Skeletal muscle satellite cell (primary cell): ENCODE data around the gene PCNX4.

Source experiments
- H3K27me3 ChIP-seq: 2 replicates; pipeline ENCODE4 v1.7.0; 2013; ENCODE audit warnings: low read length; ENCODE audit not compliant: control insufficient read depth, insufficient read depth
- H3K36me3 ChIP-seq: 2 replicates; pipeline ENCODE4 v1.7.0; 2013; ENCODE audit warnings: mild to moderate bottlenecking, control low read depth, low read length; ENCODE audit not compliant: insufficient read depth
- H3K4me1 ChIP-seq: 2 replicates; pipeline ENCODE4 v1.7.0; 2013; ENCODE audit warnings: low read length; ENCODE audit not compliant: control insufficient read depth, insufficient read depth
- H3K4me2 ChIP-seq: 2 replicates; pipeline ENCODE4 v1.7.0; 2013; ENCODE audit warnings: mild to moderate bottlenecking, low read length
- H3K4me3 ChIP-seq: 2 replicates; pipeline ENCODE4 v1.7.0; 2013; ENCODE audit warnings: low read length
- H3K9ac ChIP-seq: 2 replicates; pipeline ENCODE4 v1.7.0; 2013; ENCODE audit warnings: mild to moderate bottlenecking, low read depth, low read length, moderate library complexity
- H3K9me3 ChIP-seq: replicated peaks from 2 replicates; pipeline ENCODE4 v1.7.0; 2013; ENCODE audit warnings: mild to moderate bottlenecking, control low read depth, low read length

PCNX4 gene

GRCh38 chr14:60212503-60213371, 121.0 kb downstream of the PCNX4 start:
- Histone ChIP-seq H3K9me3 (no peaks in the 10 kb centered on the region), H3K36me3 (no peaks in the 10 kb centered on the region), H3K9ac (no peak overlapping the region), H3K4me2 (no peak overlapping the region), H3K27me3 (peaks cover 8% of the 10 kb centered on the region), H3K4me3 (no peak overlapping the region), H3K4me1 (no peaks in the 10 kb centered on the region)

GRCh38 chr14:60214003-60214402, 122.3 kb downstream of the PCNX4 start:
- Histone ChIP-seq H3K4me3 (no peak overlapping the region), H3K4me2 (no peak overlapping the region), H3K4me1 (no peaks in the 10 kb centered on the region), H3K36me3 (no peaks in the 10 kb centered on the region), H3K27me3 (peaks cover 8% of the 10 kb centered on the region), H3K9me3 (no peaks in the 10 kb centered on the region), H3K9ac (no peak overlapping the region)

- Histone ChIP-seq H3K9ac (no peak overlapping the region), H3K9me3 (no peaks in the 10 kb centered on the region), H3K4me3 (no peak overlapping the region), H3K27me3 (peaks cover 3% of the 10 kb centered on the region), H3K4me1 (no peaks in the 10 kb centered on the region), H3K4me2 (no peak overlapping the region), H3K36me3 (no peaks in the 10 kb centered on the region)
Measured at GRCh38 chr14:60214415-60215126, 122.8 kb downstream of the PCNX4 start.

- Histone ChIP-seq H3K4me3 (no peak overlapping the region), H3K27me3 (peaks cover 3% of the 10 kb centered on the region), H3K36me3 (no peaks in the 10 kb centered on the region), H3K9me3 (no peaks in the 10 kb centered on the region), H3K9ac (no peak overlapping the region), H3K4me2 (no peak overlapping the region), H3K4me1 (no peaks in the 10 kb centered on the region)
Measured at GRCh38 chr14:60215127-60215444, 123.4 kb downstream of the PCNX4 start.

GRCh38 chr14:60215520-60216420, 124.0 kb downstream of the PCNX4 start:
- H3K4me1 ChIP-seq, result no peaks in the 10 kb centered on the region
- H3K9ac ChIP-seq, result no peak overlapping the region
- no peak overlapping the region for H3K4me3 ChIP-seq
- peaks cover 3% of the 10 kb centered on the region for H3K27me3 ChIP-seq
- no peaks in the 10 kb centered on the region for H3K9me3 ChIP-seq
- H3K36me3 ChIP-seq, result no peaks in the 10 kb centered on the region
- no peak overlapping the region for H3K4me2 ChIP-seq

GRCh38 chr14:60217713-60218112, 126.0 kb downstream of the PCNX4 start:
- H3K4me2 ChIP-seq, result no peak overlapping the region
- peaks cover 3% of the 10 kb centered on the region for H3K27me3 ChIP-seq
- H3K9me3 ChIP-seq, result no peaks in the 10 kb centered on the region
- no peaks in the 10 kb centered on the region for H3K36me3 ChIP-seq
- no peak overlapping the region for H3K9ac ChIP-seq
- no peak overlapping the region for H3K4me3 ChIP-seq
- no peaks in the 10 kb centered on the region for H3K4me1 ChIP-seq
